GM21390 (cell line): ENCODE measurements around the gene TXNDC9.
"Not testable (repeated sequence)": the region's sequence is repeated elsewhere in the genome, so short reads cannot be mapped to it uniquely, and the experiment has no call there.

Experiments used
- ATAC-seq: cut with Tn5 transposase; IDR thresholded peaks from one replicate; pipeline ENCODE4 v1.9.1; 2021; ENCODE audit not compliant: unreplicated experiment

Gene TXNDC9

GRCh38 chr2:99336804-99337112, 625 bp upstream of the TXNDC9 start:
- ATAC-seq = peak; percentile 10

GRCh38 chr2:99325384-99325783, 10.7 kb downstream of the TXNDC9 start:
- ATAC-seq = no peak

DNA sequence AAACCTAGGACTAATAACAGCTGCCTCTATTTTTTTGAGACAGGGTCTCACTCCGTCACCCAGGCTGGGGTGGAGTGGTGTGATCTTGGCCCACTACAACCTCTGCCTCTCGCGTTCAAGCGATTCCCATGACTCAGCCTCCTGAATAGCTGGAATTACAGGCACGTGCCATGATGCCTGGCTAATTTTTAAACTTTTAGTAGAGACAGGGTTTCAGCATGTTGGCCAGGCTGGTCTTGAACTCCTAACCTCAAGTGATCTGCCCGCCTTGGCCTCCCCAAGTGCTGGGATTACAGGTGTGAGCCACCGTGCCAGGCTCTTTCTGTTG, 18.3 kb downstream of the TXNDC9 start:
- ATAC-seq = not testable (repeated sequence)

DNA sequence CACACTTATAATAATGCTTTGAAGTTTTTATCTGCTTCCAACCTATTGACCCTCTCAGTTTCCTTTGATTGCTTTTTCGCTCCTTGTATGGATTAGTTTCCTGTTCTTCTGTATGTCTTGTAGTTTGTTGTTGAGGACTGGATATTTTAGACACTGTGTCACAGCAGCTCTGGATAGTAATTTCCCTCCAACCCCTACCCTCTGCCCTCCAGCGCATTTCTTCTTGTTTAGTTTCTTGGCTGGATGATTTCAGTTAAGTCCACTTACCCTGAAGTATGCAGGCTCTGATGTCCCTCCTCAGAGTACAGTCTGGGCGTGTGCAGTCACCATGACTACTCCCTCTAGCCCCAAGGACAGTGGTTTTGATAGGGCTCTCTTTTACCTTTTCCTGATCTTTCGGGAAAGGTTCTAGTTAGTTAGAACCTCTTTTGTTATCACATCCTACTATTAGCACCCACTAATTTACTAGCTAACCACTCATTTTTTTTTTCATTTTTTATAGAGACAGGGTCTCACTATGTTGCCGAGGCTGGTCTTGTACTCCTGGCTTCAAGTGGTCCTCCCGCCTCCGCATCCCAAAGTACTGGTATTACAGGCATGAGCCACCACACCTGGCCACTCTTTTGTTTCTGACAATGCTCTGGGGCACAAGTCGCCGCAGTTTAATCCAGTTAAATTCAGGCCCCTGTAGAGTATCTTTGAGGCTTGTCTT, 18.8 kb downstream of the TXNDC9 start:
- no peak for ATAC-seq

DNA sequence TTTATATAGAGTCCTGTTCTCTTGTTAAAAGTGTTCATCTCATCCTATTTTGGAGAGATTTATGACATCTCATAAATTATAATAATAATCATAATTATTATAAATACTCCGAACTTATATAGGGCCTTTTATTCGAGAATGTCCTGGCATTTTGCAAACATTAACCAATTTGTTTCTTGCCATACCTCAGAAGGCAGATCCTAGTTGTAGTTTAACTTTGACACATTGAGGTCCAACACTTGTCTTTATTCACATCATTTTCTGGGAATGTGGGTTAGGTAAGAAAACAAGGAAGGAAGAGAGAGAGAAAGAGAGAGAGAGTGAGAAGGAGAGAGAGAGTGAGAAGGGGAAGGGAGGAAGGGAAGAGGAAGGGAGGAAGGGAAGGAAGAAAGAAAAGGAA, 35.0 kb downstream of the TXNDC9 start, which contains the start of gene LYG1:
LYG1 (minus strand) TSS at position 101 of the 400 bp plus-strand sequence. CDS start 5,527 bp downstream, outside the sequence.
- not testable (repeated sequence) for ATAC-seq

- no peak for ATAC-seq
These were observed 36.6 kb downstream of the TXNDC9 start for GRCh38 chr2:99299580-99299979.

DNA sequence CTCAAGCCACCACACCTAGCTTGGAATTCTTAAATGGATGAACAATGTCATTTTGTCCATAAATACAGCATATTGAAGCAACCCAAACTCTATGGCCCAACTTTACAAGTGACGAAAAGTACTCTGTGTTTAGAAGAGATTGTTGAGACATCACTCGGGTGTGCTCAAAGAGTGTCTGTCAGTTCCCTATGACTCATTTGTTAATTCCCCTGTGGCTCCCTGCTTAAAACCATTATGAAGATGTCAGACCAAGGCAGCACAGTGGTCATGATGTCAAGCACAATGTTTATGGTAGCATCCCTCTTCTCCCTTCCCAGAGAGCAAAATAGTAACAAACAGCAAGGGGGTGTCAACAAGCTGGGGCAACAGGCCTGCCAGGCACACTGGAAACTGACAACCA, 38.1 kb downstream of the TXNDC9 start:
- no peak for ATAC-seq

DNA sequence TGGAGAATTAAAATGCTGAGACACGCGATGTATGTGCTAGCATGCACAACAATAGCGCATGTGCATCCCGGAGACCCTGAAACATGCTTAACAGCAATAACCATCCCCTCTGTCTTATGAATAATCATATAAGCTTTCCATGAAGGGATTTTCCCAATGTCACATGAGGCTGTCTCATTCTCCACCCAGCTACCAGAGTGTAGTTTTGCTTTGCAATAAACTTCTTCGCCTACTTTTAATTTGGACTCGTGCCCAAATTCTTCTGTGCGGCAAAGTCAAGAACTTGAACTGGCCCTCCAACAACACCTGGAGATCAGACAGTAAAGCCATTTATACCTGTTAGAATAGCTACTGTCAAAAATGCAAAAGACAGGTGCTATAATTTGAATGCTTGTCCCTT, 50.6 kb downstream of the TXNDC9 start:
- ATAC-seq = no peak

GRCh38 chr2:99279969-99280695, 56.0 kb downstream of the TXNDC9 start:
- no peak for ATAC-seq

DNA sequence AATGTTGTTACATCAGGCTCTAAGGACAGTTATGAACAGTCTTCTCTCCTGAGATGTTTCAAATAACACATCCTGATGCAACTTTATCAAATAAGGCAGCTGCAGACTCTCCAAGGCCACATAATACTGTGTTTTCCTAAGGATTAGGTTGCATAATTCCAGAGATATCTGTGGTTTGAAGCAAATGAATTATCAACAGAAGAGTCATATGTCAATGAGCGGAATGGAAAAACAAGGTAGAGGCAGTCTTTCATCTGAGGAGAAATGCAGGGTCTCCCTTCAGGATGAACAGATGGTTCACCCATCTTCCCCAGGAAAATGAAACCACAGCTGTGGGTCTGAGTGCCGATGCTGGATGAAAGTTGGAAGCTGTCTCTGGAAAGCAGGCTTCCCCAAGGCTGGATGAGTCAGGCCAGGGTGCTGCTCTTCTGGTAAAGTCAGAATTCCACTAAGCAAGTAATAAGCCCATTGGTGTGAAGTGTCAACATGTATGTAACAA, 57.3 kb downstream of the TXNDC9 start:
- no peak for ATAC-seq

DNA sequence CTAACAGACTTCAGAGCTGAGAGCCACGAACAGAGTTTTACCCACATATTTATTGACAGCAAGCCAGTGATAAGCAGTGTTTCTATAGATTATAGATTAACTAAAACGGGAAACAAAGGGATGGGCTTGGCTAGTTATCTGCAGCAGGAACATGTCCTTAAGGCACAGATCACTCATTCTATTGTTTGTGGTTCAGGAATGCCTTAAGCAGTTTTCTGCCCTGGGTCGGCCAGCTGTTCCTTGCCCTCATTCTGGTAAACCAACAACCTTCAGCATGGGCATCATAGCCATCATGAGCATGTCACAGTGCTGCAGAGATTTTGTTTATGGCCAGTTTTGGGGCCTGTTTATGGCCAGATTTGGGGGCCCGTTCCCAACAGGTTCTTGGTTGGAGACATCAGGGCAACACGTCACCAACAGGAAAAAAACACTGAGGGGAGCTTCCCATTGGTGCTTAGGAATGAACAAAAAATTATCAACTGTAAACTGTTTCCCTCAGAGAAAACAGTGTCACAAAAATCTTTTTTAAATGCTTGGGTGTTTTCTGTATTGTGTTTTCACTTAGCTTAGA, 57.9 kb downstream of the TXNDC9 start:
- not testable (repeated sequence) for ATAC-seq

DNA sequence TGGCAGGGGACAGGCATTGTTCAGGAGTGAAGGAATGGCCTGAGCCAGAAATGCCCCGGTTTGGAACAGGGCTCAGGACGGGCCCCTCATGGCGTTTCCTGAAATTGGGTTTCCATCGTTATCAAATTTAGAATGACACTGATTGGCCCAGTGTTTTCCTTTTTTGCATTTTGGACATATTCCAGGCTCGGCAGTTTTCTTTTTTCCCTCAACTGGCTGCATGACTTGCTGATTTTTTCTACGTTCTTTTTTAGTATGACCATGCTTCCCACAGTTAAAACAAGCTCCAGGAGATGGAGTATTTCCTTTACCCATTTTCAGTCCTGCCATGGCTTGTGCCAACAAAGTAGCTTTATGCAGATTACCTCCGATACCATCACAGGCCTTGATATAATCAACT, 60.3 kb downstream of the TXNDC9 start:
- no peak for ATAC-seq
